Measurements from ENCODE around the gene CTSO.

- TF ChIP-seq, protein P1, sequence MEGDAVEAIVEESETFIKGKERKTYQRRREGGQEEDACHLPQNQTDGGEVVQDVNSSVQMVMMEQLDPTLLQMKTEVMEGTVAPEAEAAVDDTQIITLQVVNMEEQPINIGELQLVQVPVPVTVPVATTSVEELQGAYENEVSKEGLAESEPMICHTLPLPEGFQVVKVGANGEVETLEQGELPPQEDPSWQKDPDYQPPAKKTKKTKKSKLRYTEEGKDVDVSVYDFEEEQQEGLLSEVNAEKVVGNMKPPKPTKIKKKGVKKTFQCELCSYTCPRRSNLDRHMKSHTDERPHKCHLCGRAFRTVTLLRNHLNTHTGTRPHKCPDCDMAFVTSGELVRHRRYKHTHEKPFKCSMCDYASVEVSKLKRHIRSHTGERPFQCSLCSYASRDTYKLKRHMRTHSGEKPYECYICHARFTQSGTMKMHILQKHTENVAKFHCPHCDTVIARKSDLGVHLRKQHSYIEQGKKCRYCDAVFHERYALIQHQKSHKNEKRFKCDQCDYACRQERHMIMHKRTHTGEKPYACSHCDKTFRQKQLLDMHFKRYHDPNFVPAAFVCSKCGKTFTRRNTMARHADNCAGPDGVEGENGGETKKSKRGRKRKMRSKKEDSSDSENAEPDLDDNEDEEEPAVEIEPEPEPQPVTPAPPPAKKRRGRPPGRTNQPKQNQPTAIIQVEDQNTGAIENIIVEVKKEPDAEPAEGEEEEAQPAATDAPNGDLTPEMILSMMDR (conservative IDR thresholded peaks at IDR 0.05 in 1 of 2, IDR thresholded peaks at IDR 0.05 in 1 of 2; ENCODE audit: extremely low read depth in 1 of 2, insufficient read depth in 1 of 2, low read depth in 1 of 2, low read length in 2 of 2), result no peak
- TF ChIP-seq EZH2 (IDR thresholded peaks at IDR 0.05; ENCODE audit: borderline replicate concordance, low read length), result no peak
These were observed 53.3 kb downstream of the CTSO start for GRCh38 chr4:155900381-155900780.
